Osteocyte (in vitro differentiated cells): ENCODE data around the gene OR1I1. TPM values are rescaled to one million over a fixed set of nuclear protein-coding genes. Genes with fewer than 3 reads are reported as not detected.

Experiments used
- DNase-seq: peaks from one replicate; pipeline ENCODE4 v3.0.0; 2021; ENCODE audit warnings: mixed read lengths; ENCODE audit not compliant: unreplicated experiment; ENCODE audit errors: extremely low spot score
- H3K27ac Mint-ChIP-seq: one replicate; pipeline ENCODE4 v1.8.0; 2021; ENCODE audit warnings: mild to moderate bottlenecking, mixed read lengths; ENCODE audit not compliant: unreplicated experiment
- H3K27me3 Mint-ChIP-seq: one replicate; pipeline ENCODE4 v1.8.0; 2021; ENCODE audit warnings: mixed read lengths; ENCODE audit not compliant: unreplicated experiment
- H3K36me3 Mint-ChIP-seq: one replicate; pipeline ENCODE4 v1.8.0; 2021; ENCODE audit warnings: mixed read lengths; ENCODE audit not compliant: unreplicated experiment
- H3K4me1 Mint-ChIP-seq: one replicate; pipeline ENCODE4 v1.8.0; 2021; ENCODE audit warnings: mixed read lengths; ENCODE audit not compliant: unreplicated experiment
- H3K4me3 Mint-ChIP-seq: one replicate; pipeline ENCODE4 v1.8.0; 2021; ENCODE audit warnings: mild to moderate bottlenecking, moderate library complexity, mixed read lengths; ENCODE audit not compliant: unreplicated experiment
- H3K9me3 Mint-ChIP-seq: one replicate; pipeline ENCODE4 v1.8.0; 2021; ENCODE audit warnings: mixed read lengths; ENCODE audit not compliant: unreplicated experiment
- CTCF ChIP-seq: fragments of 200-600 bp; sonication (generic); IDR thresholded peaks from 2 replicates; pipeline ENCODE4 v1.5.0; 2021; ENCODE audit warnings: antibody characterized with exemption, mild to moderate bottlenecking, moderate library complexity
- total RNA-seq: library from RNA; stranded (reverse); gene quantifications from 2 replicates; pipeline ENCODE4 v1.2.1, GENCODE V29; 2021

Gene OR1I1
- total RNA-seq, 1 donor from 2014 or later, result not detected

DNA sequence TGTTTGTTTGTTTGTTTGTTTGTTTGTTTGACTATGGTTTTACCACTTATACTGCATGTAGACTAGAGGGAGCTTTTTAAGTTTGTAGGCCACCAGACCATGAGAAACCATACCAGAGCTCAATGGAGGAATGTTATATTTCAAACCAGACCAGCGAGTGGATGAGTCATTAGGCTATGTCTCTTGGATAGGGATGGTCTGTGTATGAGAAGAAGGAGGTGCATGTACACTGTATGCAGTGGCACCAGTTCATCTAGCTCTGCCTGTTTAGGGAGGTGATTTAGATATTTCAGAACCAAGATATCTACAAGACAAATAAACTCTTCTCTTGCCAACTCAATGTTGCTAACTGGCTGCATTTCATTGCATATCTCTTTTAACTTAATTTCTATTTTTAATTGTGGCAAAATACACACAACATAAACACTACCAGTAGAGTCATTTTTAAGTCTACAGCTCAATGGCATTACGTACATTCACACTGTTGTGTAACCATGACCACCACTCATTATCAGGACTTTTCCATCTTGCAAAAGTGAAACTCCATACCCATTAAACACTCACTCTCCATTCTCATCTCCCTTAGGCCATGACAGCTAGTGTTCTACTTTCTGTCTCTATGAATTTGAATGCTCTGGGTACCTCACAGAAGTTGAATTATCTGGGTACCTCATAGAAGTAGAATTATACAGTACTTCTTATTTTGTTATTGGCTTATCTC lies 54.4 kb downstream of the OR1I1 start:
- TF ChIP-seq CTCF, result no peak
- Mint-ChIP-seq H3K4me3 (no peak overlapping the region), H3K27ac (no peak overlapping the region), H3K4me1 (peaks cover 9% of the 10 kb centered on the region), H3K27me3 (peaks cover 2% of the 10 kb centered on the region), H3K9me3 (no peaks in the 10 kb centered on the region), H3K36me3 (no peaks in the 10 kb centered on the region)
- no peak for DNase-seq

- no peak for DNase-seq
- Mint-ChIP-seq H3K4me1 (peaks cover 9% of the 10 kb centered on the region), H3K4me3 (no peak overlapping the region), H3K27ac (no peak overlapping the region), H3K27me3 (no peaks in the 10 kb centered on the region), H3K9me3 (no peaks in the 10 kb centered on the region), H3K36me3 (no peaks in the 10 kb centered on the region)
- TF ChIP-seq CTCF, result no peak
These were observed 55.8 kb downstream of the OR1I1 start for GRCh38 chr19:15137777-15138176.

GRCh38 chr19:15138427-15138826 lies 56.4 kb downstream of the OR1I1 start:
- Mint-ChIP-seq H3K27ac (no peak overlapping the region), H3K4me3 (no peak overlapping the region), H3K4me1 (peaks cover 9% of the 10 kb centered on the region), H3K27me3 (no peaks in the 10 kb centered on the region), H3K36me3 (no peaks in the 10 kb centered on the region), H3K9me3 (no peaks in the 10 kb centered on the region)
- DNase-seq, result no peak
- no peak for TF ChIP-seq CTCF

DNA sequence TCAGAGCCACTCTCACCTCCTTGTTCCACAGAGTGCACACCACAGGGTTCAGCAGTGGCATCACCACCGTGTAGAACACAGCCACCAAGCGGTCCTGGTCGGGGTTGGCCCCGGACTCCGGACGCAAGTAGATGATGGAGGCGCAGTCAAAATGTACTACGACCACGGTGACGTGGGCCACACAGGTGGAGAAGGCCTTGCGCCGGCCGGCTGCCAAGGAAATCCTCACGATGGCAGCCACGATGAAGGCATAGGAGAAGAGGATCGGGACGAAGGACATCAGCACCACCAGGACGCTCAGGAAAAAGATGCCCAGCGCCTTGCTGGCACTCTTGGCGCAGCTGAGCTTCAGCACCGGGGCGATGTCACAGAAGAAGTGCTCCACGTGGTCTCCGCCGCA lies 59.1 kb downstream of the OR1I1 start:
- TF ChIP-seq CTCF, result no peak
- H3K36me3 Mint-ChIP-seq, result no peaks in the 10 kb centered on the region
- H3K27me3 Mint-ChIP-seq, result no peaks in the 10 kb centered on the region
- peaks cover 9% of the 10 kb centered on the region for H3K4me1 Mint-ChIP-seq
- no peak overlapping the region for H3K27ac Mint-ChIP-seq
- DNase-seq, result no peak
- H3K9me3 Mint-ChIP-seq, result no peaks in the 10 kb centered on the region
- no peak overlapping the region for H3K4me3 Mint-ChIP-seq

DNA sequence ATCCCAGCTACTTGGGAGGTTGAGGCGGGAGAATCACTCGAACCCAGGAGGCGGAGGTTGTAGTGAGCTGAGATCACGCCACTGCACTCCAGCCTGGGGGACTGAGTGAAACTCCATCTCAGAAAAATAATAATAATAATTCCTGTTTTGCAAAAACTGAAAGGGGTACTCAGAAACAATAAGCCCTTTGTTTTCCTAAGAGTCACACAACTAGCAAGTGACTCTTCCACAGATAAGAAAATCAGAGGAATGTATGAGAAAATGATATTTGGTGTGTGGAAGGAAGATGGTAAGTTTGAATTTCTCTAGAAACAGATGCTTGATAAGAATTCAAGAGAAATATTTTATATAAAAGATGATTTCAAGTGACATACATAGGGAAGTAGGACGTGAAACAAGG lies 60.3 kb downstream of the OR1I1 start:
- TF ChIP-seq CTCF, result no peak
- DNase-seq, result no peak
- H3K4me1 Mint-ChIP-seq, result peaks cover 9% of the 10 kb centered on the region
- H3K4me3 Mint-ChIP-seq, result no peak overlapping the region
- H3K9me3 Mint-ChIP-seq, result no peaks in the 10 kb centered on the region
- H3K27me3 Mint-ChIP-seq, result no peaks in the 10 kb centered on the region
- H3K27ac Mint-ChIP-seq, result no peak overlapping the region
- no peaks in the 10 kb centered on the region for H3K36me3 Mint-ChIP-seq

Other genes starting within 250 kb of the OR1I1 start
- gene OR7A5, start 247.0 kb upstream of the OR1I1 start, total RNA-seq, result not detected in 2 replicates
- not detected in 2 replicates for gene OR7C1, start 247.0 kb upstream of the OR1I1 start, total RNA-seq
- not detected in 2 replicates for gene OR7A10, start 233.3 kb upstream of the OR1I1 start, total RNA-seq
- gene OR7A17, start 196.1 kb upstream of the OR1I1 start, total RNA-seq, result not detected in 2 replicates
- gene OR7C2, start 140.7 kb upstream of the OR1I1 start, total RNA-seq, result not detected in 2 replicates
- not detected in 2 replicates for gene SLC1A6, start 102.3 kb upstream of the OR1I1 start, total RNA-seq
- gene CASP14, start 32.7 kb upstream of the OR1I1 start, total RNA-seq, result not detected in 2 replicates
- gene SYDE1, start 25.2 kb downstream of the OR1I1 start, total RNA-seq, result 64.4 and 74.6 TPM in 2 replicates
- 178 and 200 TPM in 2 replicates for gene NOTCH3, start 118.8 kb downstream of the OR1I1 start, total RNA-seq
- not detected in 2 replicates for gene EPHX3, start 150.2 kb downstream of the OR1I1 start, total RNA-seq